Tibial nerve (tissue), 4 donors: ENCODE data around the gene CEP104. TPM values are rescaled to one million over a fixed set of nuclear protein-coding genes. Genes with fewer than 3 reads are reported as not detected.

Source experiments
- DNase-seq, 2 donors: peaks; one replicate each; pipeline ENCODE4 v3.0.0-alpha.2; 2019; ENCODE audit warnings: low spot score in 2 of 2
- H3K27ac ChIP-seq, 4 donors: fragments of 200-600 bp; sonication (generic) in 3 of 4; one replicate each; pipeline ENCODE4 v1.5.1; 2017 to 2019; ENCODE audit warnings: mild to moderate bottlenecking in 1 of 4
- H3K27me3 ChIP-seq, 2 donors: fragments of 200-600 bp; sonication (generic) in 1 of 2; one replicate each; pipeline versions ENCODE4 v1.5.1 to v1.6.0; 2017 to 2019
- H3K36me3 ChIP-seq, 3 donors: fragments of 200-600 bp; sonication (generic); one replicate each; pipeline ENCODE4 v1.5.1; 2018 to 2019
- H3K4me1 ChIP-seq, 4 donors: fragments of 200-600 bp; sonication (generic) in 3 of 4; one replicate each; pipeline ENCODE4 v1.5.1; 2017 to 2019
- H3K4me3 ChIP-seq, 4 donors: fragments of 200-600 bp; sonication (generic) in 3 of 4; one replicate each; pipeline ENCODE4 v1.5.1; 2017 to 2019; ENCODE audit warnings: mild to moderate bottlenecking in 1 of 4, moderate library complexity in 1 of 4
- H3K9me3 ChIP-seq, 4 donors: fragments of 200-600 bp; sonication (generic) in 3 of 4; one replicate each; pipeline ENCODE4 v1.5.1; 2017 to 2019
- EP300 ChIP-seq, 2 donors: sonication (generic); formaldehyde crosslinking; IDR thresholded peaks; one replicate each; pipeline ENCODE4 v1.6.1; 2017; ENCODE audit warnings: antibody characterized with exemption in 2 of 2, mild to moderate bottlenecking in 1 of 2
- POLR2A ChIP-seq, 2 donors: fragments of 450-650 bp; IDR thresholded peaks; one replicate each; pipeline ENCODE4 v1.6.1; 2017; ENCODE audit warnings: antibody characterized with exemption in 2 of 2, mild to moderate bottlenecking in 2 of 2, moderate library complexity in 2 of 2
- WGBS, 2 donors: methylation state at CpG; one replicate each; pipeline ENCODE4 v1.1.5; 2018; 5-methylcytosine and 5-hydroxymethylcytosine counted together
- total RNA-seq, 4 donors: library from RNA; depleted of rRNA; stranded (reverse); fragments of >200 nt; gene quantifications; one replicate each; pipeline ENCODE4 v1.1.0, GENCODE V29; 2016
- TF ChIP-seq, protein P1 (sequence below), 5 experiments: fragments of 200-600 bp in 3 of 5; fragments of 450-650 bp in 2 of 5; sonication (generic) in 3 of 5; IDR thresholded peaks; one replicate each; pipeline ENCODE4 v1.5.1; 2016 to 2019; ENCODE audit warnings: antibody characterized with exemption in 5 of 5, mild to moderate bottlenecking in 3 of 5, moderate library complexity in 2 of 5

CEP104 gene
- total RNA-seq, 4 donors from 2014 or later: 41.5 to 68.6 (median 48.0) TPM

GRCh38 chr1:3787745-3788605, 69.0 kb downstream of the CEP104 start:
- 89 to 91% methylated on average over 26 of the region's 26 CpGs for WGBS, 2 donors
- Histone ChIP-seq H3K9me3 (no peaks in the 10 kb centered on the region), H3K4me3 (no peak overlapping the region), H3K36me3 (peaks cover 4 to 78% (median 12%) of the 10 kb centered on the region in 3 donors), H3K27ac (no peak overlapping the region), H3K4me1 (peaks cover 0 to 29% (median 0%) of the 10 kb centered on the region in 4 donors), H3K27me3 (no peaks in the 10 kb centered on the region)
- TF ChIP-seq POLR2A (IDR thresholded peaks at IDR 0.05) (no peak), EP300 (IDR thresholded peaks at IDR 0.05) (no peak)
- TF ChIP-seq, protein P1, sequence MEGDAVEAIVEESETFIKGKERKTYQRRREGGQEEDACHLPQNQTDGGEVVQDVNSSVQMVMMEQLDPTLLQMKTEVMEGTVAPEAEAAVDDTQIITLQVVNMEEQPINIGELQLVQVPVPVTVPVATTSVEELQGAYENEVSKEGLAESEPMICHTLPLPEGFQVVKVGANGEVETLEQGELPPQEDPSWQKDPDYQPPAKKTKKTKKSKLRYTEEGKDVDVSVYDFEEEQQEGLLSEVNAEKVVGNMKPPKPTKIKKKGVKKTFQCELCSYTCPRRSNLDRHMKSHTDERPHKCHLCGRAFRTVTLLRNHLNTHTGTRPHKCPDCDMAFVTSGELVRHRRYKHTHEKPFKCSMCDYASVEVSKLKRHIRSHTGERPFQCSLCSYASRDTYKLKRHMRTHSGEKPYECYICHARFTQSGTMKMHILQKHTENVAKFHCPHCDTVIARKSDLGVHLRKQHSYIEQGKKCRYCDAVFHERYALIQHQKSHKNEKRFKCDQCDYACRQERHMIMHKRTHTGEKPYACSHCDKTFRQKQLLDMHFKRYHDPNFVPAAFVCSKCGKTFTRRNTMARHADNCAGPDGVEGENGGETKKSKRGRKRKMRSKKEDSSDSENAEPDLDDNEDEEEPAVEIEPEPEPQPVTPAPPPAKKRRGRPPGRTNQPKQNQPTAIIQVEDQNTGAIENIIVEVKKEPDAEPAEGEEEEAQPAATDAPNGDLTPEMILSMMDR (IDR thresholded peaks at IDR 0.05): no peak
- DNase-seq: no peak

DNA sequence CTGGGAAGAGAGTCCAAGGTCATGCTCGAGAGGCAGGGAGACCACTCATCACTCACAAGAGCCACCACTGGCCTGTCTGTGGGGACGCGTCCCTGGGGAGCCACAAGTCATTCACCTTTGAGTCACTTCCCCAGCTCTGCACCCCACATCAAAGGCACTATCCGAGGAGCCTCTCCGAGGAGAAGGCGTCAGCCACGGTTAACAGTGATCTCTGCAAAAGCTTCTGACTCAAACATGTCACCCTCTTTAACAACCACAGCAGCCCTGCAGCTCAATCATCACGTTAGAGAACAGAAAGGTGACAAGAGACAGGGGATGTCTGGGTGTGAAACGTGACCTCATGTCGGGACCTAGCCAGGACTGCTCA, 69.7 kb downstream of the CEP104 start:
- 84 to 85% methylated on average over 10 of the region's 10 CpGs for WGBS, 2 donors

GRCh38 chr1:3786468-3787348, 70.3 kb downstream of the CEP104 start:
- H3K27ac ChIP-seq: no peak overlapping the region
- H3K36me3 ChIP-seq: peaks cover 4 to 91% (median 20%) of the 10 kb centered on the region in 3 donors
- DNase-seq: no peak
- no peak overlapping the region for H3K4me3 ChIP-seq
- H3K9me3 ChIP-seq: no peaks in the 10 kb centered on the region
- no peak for TF ChIP-seq EP300 (IDR thresholded peaks at IDR 0.05)
- TF ChIP-seq, protein P1 (IDR thresholded peaks at IDR 0.05): no peak
- no peak for TF ChIP-seq POLR2A (IDR thresholded peaks at IDR 0.05)
- H3K4me1 ChIP-seq: peaks cover 0 to 23% (median 0%) of the 10 kb centered on the region in 4 donors
- no peaks in the 10 kb centered on the region for H3K27me3 ChIP-seq
- 91 to 93% methylated on average over 40 to 45 of the region's 45 CpGs for WGBS, 2 donors

More for the DNA sequence above, 69.7 kb downstream of the CEP104 start:
- H3K4me1 ChIP-seq: peaks cover 0 to 23% (median 0%) of the 10 kb centered on the region in 4 donors
- no peaks in the 10 kb centered on the region for H3K9me3 ChIP-seq
- no peak overlapping the region for H3K27ac ChIP-seq
- H3K4me3 ChIP-seq: no peak overlapping the region
- TF ChIP-seq POLR2A (IDR thresholded peaks at IDR 0.05): no peak
- no peak for TF ChIP-seq EP300 (IDR thresholded peaks at IDR 0.05)
- TF ChIP-seq, protein P1 (IDR thresholded peaks at IDR 0.05): no peak
- H3K27me3 ChIP-seq: no peaks in the 10 kb centered on the region
- peaks cover 4 to 85% (median 14%) of the 10 kb centered on the region in 3 donors for H3K36me3 ChIP-seq
- DNase-seq: no peak

- Histone ChIP-seq H3K36me3 (peaks cover 4 to 100% (median 29%) of the 10 kb centered on the region in 3 donors), H3K27me3 (no peaks in the 10 kb centered on the region), H3K27ac (no peak overlapping the region), H3K4me1 (peaks cover 0 to 15% (median 0%) of the 10 kb centered on the region in 4 donors), H3K4me3 (no peak overlapping the region), H3K9me3 (no peaks in the 10 kb centered on the region)
- WGBS, 2 donors: 78 to 84% methylated on average over 14 of the region's 14 CpGs
- TF ChIP-seq EP300 (IDR thresholded peaks at IDR 0.05): no peak
- TF ChIP-seq, protein P1 (IDR thresholded peaks at IDR 0.05): peak in 1 of 5 experiments; percentile 10
- DNase-seq: no peak
Measured at GRCh38 chr1:3785456-3786157, 71.4 kb downstream of the CEP104 start.
